Cortex of kidney (tissue), 1 donor: ENCODE data around the gene RBMS3.

Source experiments
- DNase-seq: peaks from one replicate; lab custom pipeline; 2025; lab: John Stamatoyannopoulos, UW

RBMS3 gene

DNA sequence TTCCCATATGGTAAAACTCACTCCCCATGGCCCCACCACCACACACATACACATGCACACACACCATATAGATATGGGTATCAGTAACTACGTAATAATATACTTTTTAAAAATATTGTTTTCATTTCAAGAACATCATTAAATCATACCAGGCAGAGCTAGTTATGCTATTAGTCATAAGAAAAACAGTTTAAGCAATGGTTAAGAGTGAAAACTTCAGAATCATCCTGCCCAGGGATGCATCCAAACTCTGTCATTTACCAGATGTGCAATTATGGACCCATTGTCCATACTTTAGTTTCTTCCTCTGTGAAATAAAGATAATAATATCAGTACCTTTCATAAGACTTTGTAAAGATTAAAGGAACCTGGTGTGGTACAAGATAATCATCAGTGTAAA lies 608.3 kb downstream of the RBMS3 start:
- no peak for DNase-seq

DNA sequence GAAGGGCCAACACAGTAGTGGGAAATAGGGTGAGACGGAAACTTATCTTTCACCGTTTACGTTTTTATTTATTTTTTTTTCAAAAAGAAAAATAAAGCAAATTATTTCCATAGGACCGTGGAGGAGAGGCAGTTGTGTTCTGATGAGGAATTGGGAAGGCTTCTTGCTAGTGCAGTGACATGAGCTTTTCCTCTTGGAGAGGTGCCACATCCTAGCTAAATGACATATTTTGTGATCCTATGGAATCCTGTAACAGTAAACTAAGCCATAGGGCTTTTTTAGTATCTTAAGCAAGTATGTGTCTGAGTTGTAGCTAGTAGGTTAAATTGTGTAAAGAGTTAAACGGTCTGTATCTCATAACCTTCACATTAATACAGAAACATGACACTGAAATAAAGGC lies 609.9 kb downstream of the RBMS3 start:
- no peak for DNase-seq

DNA sequence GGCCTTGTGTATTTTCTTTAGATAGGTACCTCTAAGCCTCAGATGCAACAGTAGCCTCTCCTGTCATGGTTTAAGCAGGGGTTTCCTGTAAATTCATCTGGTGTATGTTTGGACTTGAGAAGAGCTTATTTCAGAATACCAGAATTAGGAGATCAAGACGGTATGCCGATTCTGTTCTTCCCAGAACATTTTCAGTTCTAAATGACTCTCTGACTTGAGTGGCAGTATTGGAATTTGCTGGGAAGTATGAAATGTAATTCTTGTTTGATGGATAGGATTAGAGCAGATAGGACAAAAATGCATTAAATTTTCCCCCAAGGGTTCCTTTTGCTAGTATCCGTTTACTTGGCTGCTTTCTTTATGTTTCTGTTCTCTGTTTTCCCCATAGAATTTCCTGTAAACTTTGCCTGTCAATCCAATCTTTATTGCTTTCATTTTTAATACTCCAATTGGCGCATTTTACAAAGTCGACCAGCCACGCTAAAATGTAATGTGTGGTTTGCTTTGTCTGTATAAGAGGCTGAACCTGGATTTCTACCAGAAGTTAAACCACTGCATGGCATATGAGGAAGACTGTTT lies 612.2 kb downstream of the RBMS3 start:
- no peak for DNase-seq

DNA sequence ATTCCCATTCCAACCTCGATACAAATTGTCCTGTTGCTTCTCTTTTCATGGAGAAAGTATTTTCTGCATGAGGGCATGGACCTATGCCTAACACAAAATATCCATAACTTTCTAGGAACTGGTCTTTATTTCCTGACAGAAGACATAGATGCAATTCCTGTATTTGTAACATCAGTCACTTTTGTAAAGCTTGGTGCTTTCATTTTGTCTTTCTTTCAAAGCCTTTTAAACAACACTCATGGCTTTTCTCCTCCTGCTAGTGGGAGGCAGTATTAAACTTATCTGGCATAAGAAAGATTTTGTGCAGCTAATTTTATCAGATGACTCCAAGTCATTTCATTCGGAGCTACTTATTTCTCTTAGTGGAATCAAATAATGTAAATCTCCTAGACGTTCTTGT lies 616.0 kb downstream of the RBMS3 start:
- no peak for DNase-seq

DNA sequence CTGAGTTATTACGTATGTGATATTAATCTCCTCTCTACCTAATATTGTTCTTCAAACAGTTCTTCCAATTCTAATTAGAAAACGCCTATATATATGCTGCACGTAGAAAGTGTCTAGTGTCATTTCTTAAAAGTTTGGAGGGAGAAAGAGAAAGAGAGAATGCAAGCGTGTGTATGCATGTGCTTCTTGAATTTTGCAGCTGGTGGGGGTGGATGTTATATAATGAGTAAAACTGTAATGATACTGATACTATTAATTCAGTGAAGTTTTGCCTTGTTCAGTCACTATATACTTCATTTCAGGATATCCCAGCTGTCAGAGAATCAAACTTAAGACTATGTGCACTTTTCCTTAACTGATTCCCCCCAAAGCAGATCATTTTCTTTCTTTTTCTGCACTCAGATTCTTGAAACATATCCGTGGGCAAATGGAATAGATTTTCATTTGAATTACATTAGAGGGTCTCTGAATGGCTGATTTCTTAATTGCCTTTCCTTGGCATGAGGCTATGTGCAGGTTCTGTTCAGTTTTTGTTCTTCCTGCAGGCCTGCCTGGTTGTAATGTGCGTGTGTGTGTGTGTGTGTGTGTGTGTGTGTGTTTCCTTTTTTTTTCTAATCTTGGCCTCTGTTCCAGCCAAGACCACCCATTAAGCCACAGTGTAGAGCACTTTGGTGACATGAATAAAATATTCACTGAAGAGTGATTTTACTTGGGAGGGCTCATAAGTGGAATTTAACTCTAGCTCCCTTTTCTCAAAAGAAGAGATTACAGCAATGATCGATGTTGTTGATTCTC lies 617.5 kb downstream of the RBMS3 start:
- DNase-seq, result no peak

DNA sequence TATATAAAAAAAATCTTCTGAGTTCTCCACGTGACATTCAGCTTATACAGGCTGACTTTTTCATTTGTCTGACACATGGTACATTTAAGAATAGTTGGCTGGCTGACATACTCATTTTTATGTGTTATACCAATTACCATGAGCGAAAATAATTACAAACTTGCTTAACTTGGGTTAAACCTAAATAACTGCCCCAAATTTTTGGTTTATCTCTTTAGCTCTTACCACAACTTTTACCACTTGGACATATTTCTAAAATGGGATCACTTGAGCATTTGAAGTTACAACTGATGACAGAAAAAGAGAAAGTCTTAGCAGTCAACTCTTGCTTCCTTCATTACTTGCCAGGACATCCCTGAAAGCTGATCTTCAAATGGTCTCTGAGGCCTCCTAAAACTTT lies 618.1 kb downstream of the RBMS3 start:
- DNase-seq, result no peak

DNA sequence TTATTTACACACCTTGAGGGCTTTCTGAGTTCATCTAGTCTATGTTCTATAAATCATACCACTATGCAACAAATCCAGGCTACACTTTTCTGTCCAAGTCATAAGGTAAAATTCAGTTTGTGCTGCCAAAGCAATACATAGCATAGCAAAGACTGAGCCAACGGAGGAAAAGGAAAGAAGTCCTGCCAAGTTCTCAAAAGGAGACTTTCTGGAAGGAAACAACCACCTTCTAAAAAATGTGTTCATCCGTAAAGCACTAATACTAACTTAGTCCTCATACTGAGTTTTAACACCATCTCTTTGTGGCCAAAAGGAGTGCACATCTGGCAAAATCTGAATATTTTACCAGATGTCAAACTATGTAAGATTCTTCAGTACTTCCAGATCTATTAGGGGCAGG lies 620.2 kb downstream of the RBMS3 start:
- no peak for DNase-seq

DNA sequence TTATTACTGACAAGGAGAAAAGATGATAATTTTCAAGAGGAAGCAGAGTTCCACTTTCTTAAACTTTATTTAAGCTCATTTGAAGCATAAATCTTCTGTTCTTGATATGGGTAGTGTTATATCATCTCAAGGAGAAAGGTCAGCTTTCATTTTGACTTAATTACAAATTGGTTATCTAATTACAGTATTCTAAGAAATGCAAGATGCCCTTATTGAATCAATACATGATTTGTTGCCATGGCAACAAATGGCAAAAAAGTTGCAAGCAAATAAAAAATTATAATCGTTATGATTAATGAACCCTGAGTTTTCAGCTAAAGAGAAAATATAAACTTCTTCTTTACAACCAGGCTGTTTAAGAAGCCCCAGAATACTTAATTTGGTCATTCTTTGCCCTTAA lies 622.7 kb downstream of the RBMS3 start:
- no peak for DNase-seq

DNA sequence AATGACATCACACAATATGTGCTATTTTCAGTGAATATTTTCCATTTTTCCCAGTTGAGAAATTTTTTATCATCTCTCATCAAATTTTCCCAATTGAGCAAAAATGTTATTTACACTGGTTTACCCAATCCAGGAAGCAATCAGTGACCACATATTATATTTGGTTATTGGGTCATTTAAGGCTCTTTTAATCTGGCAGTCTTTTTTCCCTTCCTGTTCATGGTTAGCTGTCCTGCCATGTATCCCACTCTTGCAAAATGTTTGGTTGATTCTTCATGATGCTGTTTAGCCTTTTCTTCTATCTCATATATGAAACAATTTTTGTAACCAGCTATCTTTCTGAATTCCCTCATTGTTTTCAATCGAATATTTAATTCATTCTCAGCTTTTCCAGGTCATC lies 626.0 kb downstream of the RBMS3 start:
- DNase-seq, result no peak

DNA sequence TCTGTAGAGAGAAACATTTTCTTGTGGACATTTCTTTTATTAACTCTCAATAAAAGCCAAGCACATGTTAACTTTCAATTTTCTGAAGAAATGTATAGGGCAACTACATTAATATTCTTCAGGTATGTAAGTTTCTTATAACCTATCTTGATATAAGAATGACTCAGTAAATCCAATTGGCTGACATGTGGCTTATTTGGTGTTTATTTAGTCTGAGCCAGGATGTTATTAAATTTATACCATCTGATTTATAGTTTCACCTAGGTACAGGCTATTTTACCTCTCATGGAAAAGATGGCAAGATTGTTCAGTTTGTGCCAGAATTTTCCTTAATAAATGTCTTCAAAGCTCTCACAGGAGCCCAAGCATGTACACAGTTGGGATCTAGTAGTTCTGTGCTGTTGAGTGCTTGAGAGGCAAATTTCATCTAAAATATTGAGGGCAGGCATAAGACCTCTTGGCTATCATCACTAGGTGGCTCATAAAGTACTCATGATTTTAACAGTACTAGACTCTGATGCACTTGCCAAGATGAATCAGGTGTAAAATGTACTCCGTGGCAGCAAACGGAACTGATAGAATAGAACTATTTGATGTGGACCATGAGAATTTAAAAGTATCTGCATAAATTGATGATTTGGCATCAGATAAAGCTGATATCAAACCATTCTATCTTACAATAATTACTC lies 631.9 kb downstream of the RBMS3 start:
- no peak for DNase-seq

DNA sequence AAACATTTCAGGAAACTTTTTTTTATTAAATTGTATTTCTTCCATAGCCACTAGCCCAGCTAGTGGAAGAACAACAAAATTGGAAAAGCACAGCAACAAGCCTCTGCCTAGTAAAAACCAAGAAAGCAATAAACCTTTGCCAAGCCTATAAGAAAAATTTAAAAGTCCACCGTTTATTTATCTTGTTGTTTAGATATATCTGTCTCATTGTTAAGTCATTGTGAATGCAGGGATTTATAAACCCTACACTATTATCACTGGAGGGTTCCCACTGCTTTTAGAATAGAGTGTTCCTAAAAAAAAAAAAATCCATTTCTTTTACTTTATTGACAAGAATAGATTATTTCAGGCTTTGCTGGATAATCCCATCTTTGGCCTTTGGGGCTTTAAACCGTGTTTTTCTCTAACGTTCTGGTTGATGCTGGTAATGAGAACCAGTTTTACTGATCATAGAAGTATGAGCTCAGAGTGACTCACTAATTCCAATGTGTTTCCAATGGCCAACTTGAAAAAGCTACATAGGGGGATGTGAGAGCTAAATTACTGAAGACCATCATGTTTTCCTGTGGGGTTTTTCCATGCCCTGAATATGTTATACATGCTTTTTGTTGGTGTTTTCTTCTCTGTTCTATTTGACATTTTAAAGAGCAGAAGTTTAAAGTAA lies 634.1 kb downstream of the RBMS3 start:
- no peak for DNase-seq

DNA sequence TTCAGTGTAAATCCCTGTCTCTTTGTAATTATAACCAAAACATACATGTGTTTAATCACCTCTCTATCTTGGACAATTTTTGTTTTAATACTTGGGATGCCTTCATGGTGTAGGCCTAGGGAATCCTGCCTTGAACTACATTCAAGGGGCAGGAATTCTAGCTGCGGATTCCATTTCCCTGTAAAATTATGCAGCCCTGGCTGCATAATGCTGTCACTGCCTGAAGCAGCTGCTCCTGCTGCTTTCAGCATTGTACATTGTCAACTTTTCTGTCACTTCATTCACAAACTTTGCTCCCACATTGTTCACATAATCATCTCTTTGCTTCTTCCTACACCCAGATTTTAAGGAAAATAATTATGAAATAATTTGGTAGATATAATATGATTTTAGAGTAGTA lies 638.7 kb downstream of the RBMS3 start:
- no peak for DNase-seq

DNA sequence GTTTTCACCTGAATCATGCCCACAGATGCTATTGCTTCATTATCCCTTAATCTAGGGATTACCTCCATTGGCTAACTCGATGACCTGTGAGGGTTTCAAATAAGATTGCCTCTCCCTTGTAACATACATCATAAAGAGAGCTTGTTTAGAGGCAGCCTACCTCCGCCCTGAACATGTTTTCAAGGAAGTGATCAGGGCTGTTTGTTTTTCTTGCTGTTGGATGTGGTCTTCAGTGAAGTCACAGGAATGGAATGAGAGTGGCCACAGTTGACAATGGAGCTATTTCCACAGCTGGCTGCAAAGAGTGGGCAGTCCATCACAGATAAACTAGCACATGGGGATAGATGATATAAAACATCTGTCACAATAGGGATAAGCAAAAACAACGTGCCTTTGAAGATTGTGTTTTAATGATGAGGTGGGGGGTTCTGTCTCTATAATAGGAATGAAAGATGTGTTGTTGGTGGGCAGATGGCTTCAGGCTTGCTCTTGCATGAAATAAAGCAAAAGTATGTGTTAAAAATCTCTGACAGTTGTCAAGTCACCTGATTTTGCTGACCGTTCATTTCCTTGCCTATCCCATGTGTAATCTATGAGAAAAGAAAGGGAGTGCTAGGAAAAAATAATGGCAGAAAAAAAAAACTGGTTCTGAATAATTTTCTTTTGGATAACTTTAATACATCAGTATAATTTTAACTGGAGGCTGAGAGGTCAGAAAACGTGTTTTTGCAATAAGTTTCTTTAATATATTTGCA lies 642.3 kb downstream of the RBMS3 start:
- no peak for DNase-seq

DNA sequence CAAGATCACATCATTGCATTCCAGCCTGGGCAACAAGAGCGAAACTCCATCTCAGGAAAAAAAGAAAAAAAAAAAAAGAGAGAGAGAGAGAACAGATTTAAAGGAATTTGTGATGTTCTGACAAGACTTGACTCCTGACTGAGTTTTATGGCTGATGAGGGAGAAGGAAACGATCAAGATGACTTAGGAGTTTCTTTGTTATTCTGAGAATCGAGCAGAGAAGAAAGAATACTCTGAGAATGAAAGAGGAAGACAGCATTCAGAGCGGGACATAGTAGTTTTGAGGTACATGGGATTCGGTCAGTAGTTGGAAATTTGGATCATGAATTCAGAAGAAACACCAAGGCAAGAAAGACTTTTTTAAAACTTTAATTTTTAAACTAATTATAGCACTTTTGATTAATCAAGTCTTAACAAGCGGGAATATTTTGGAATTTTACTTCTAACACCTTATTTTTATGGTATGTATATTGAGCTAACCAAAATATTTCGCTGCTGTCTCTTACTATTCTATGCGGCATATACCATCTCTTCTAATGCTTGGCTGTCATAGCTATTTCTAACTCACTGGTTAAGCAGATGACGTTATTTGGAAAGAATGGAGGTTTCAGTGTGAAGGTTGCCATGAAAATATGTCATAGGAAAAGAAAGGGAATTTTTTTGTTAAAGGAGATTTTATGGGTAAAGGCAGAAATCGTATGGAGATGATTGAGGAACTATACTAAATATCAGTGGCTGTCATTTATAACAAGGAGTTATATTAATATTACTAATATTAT lies 644.1 kb downstream of the RBMS3 start:
- DNase-seq, result no peak

DNA sequence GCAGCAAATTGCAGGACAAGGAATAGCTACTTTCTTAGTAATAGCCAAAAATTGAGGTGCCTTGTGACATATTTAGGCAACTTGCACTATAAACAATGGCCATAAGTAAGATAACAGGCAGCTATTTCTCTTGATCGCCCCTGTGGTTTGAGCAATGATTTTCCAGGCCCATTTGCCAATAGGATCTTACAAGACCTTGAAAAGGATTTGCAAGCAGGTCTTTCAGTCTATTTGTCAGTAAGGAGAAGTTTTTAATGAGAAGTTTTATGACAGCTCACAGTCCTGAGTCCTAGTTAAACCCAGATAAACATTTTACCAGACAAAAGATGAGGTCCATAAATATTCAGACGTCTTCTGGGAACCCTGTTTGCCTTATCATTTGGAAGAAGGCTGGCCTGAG lies 645.5 kb downstream of the RBMS3 start:
- DNase-seq, result no peak

DNA sequence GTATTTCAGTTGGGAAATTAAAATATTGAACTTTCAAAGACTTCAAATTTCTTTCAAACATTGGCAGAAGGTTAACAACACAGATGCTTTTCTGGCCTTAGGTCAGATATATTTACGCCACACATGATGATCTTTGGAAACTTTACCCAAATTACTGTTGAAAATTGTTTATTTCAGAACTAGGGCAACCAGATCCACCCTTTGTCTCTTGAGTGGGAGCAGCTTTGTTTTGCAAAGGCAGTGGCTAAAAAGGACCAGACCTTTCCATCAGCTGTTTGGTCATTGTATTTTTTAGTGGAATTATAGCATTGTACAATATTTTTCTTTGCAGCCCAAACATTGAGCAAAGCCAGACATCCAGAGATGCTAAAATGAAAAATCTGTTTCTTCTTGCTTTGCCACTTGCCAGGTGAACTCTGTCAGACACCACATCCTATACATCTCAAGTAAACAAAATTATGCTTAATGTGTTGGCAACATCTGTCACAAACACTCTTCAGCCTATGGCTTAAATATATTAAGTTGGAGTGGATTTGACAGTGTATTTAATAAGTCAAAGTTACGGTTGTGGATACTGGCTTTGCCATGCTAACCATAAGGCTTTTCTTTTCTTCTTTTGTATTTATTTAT lies 651.9 kb downstream of the RBMS3 start:
- DNase-seq, result no peak

DNA sequence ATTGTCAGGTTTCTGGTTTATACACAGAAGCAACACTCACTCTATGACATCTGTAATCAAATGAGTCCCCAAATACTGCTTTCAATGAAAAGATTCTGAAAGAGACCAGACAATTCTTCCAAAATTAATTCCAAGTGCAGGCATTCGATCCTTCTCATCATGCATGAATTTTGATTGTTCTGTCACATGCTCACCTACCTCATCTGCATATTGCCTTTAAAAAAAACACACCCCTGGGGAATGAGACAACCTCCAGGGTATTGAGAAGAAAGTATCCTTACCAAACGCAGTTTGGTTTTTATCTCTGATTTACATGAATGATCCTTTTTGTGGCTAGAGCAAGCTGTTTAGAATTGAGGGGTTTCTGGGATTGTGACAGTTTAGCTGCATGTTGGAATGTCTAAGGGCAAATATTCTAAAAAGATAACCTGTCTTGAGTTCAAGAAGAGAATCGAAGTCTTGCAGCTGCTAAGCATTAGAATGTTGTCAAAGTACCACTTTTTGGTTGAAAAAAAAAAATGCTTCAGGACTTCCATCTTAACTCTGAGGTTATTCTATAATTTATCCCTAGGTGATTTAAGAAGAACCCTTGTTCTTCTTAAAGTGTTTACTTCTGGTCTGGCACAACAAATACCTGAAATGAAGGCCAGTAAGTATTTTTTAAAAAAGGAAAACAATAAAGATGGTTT lies 653.1 kb downstream of the RBMS3 start:
- no peak for DNase-seq

DNA sequence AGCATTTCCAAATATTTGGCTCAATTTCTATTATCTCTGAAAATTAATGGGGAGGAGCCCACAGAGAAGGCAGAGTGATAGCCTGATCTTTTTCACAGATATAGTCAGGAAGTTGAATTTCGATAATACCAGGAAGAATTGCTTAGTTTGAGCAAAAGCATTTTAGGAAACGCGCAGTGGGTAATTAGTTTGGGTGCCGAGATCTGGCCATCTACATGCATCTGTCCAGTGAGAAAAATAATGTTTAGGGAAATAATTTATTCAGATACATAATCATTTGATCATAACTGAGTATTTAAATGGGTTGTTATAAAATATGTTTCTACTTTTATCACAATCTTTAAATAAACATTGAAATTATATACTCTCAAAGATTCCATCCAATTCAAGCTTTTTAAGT lies 653.9 kb downstream of the RBMS3 start:
- DNase-seq, result no peak

DNA sequence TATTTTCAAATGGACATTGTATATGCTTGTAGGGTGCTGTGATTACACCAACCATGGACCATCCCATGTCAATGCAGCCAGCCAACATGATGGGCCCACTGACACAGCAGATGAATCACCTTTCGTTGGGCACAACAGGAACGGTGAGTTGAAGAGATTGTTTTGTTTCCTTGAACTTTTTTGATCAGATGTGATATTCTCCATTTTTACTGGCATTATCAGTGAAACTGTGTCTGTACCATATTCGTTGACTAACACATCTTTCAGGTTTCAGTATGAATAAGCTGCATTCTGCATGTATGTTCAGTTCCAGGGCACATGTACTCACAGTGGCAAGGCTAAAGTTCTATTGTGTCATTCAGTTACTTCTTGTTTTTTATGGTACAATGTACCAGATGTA lies 655.2 kb downstream of the RBMS3 start:
- DNase-seq, result no peak

DNA sequence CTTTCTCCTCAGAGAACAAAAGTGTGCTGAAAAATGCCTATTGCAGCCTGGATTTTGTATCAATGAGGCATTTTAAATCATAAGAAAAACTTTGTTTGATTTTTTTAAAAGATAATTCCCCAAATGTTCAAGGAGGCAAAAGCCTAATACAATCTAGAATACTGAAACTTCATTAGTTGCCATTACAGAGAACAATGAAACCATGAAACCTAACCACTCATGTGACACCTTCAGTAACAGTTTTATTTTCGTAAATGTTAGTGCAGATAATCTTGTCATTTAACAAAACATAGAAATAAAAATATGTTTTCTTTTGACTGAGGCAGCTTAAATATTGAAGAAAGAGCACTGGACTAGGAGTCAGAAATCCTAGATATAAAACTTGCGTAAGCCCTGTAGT lies 655.9 kb downstream of the RBMS3 start:
- DNase-seq, result no peak
